K562 (cell line): ENCODE results near the gene LAMB3. TPM values are rescaled to one million over a fixed set of nuclear protein-coding genes. Genes with fewer than 3 reads are reported as not detected.

ENCODE experiments used
- ARHGAP35 ChIP-seq: fragments of 450-650 bp; IDR thresholded peaks from 2 replicates; pipeline ENCODE4 v1.6.1; 2018; ENCODE audit not compliant: partially characterized antibody
- ASH1L ChIP-seq: fragments of 450-650 bp; IDR thresholded peaks from 2 replicates; pipeline ENCODE4 v1.6.1; 2018; ENCODE audit warnings: borderline replicate concordance, mild to moderate bottlenecking, low read depth; ENCODE audit not compliant: partially characterized antibody
- ATF1 ChIP-seq, 2 experiments: fragments of 450-650 bp in 1 of 2; IDR thresholded peaks; 2 replicates each; pipeline ENCODE4 v1.6.1; 2016; ENCODE audit warnings: missing compliant biosample characterization in 1 of 2, missing genetic modification characterization in 1 of 2
- PBX2 ChIP-seq, 2 experiments: IDR thresholded peaks in 1 of 2; conservative IDR thresholded peaks in 1 of 2; 2 replicates each; pipeline ENCODE4 v1.6.1; 2016; ENCODE audit warnings: low read depth in 2 of 2, mild to moderate bottlenecking in 1 of 2, missing compliant biosample characterization in 1 of 2, missing genetic modification characterization in 1 of 2, moderate library complexity in 1 of 2
- PHF8 ChIP-seq: fragments of 200-600 bp; sonication (generic); IDR thresholded peaks from 2 replicates; pipeline ENCODE4 v1.6.1; 2012; ENCODE audit warnings: mixed run types, mild to moderate bottlenecking, inconsistent platforms, low read length, moderate library complexity, borderline replicate concordance
- RBFOX2 ChIP-seq: fragments of 200-400 bp; formaldehyde crosslinking; IDR thresholded peaks from 2 replicates; pipeline ENCODE4 v1.6.1; 2017; ENCODE audit warnings: low read depth, mild to moderate bottlenecking, low read length, moderate library complexity
- TAF15 ChIP-seq: fragments of 200-400 bp; formaldehyde crosslinking; IDR thresholded peaks from 2 replicates; pipeline ENCODE4 v1.6.1; 2017; ENCODE audit warnings: mild to moderate bottlenecking, low read depth, low read length, moderate library complexity
- ZNF175 ChIP-seq: fragments of 200-800 bp; sonication (Bioruptor generic); IDR thresholded peaks from 2 replicates; pipeline ENCODE4 v1.6.1; 2016; ENCODE audit warnings: low read depth, mild to moderate bottlenecking, missing genetic modification characterization, missing compliant biosample characterization
- ZNF282 ChIP-seq: sonication (generic); formaldehyde crosslinking; IDR thresholded peaks from 2 replicates; pipeline ENCODE4 v1.8.1; 2023; ENCODE audit warnings: missing genetic modification reagents
- ZNF311 ChIP-seq: fragments of 250-450 bp; sonication (Bioruptor Pico); IDR thresholded peaks from 2 replicates; pipeline ENCODE4 v1.4.0; 2020; ENCODE audit warnings: mild to moderate bottlenecking, moderate library complexity
- ZNF589 ChIP-seq: fragments of 200-800 bp; sonication (Bioruptor generic); IDR thresholded peaks from 2 replicates; pipeline ENCODE4 v1.6.1; 2016; ENCODE audit warnings: low read depth, missing genetic modification characterization, missing compliant biosample characterization
- polyA plus RNA-seq, 8 experiments: library from polyadenylated mRNA; depleted of rRNA in 4 of 8; stranded (reverse) in 5 of 8; unstranded in 3 of 8; fragments of >200 nt; fragmentation: Nextera tagmentation in 2 of 8; fragmentation: Illumina TruSeq in 1 of 8; extraction: Ambion mirVana in 2 of 8; extraction: Trizol in 1 of 8; gene quantifications; 2 replicates each; pipeline versions ENCODE4 v1.2.1 to v1.2.3, GENCODE V29; 2011 to 2014; ENCODE audit warnings: inconsistent platforms in 1 of 8, missing spikeins in 1 of 8
- total RNA-seq, 7 experiments: library from RNA; depleted of rRNA in 6 of 7; stranded (reverse); fragments of >200 nt in 6 of 7; fragmentation: Illumina TruSeq in 2 of 7; extraction: Trizol in 2 of 7; gene quantifications; 2 replicates each; pipeline versions ENCODE4 v1.2.1 to v1.2.3, GENCODE V29; 2011 to 2021; ENCODE audit warnings: low replicate concordance in 1 of 7
- TF ChIP-seq, protein P1 (sequence below): sonication (generic); formaldehyde crosslinking; IDR thresholded peaks from 2 replicates; pipeline ENCODE4 v1.8.0; 2023; ENCODE audit warnings: missing genetic modification reagents, mild to moderate bottlenecking, borderline replicate concordance
- TF ChIP-seq, protein P2 (sequence below): fragments of 250-450 bp; sonication (Bioruptor Pico); IDR thresholded peaks from 2 replicates; pipeline ENCODE4 v1.8.0; 2021; ENCODE audit warnings: moderate library complexity, mild to moderate bottlenecking, inconsistent platforms
- TF ChIP-seq, protein P3 (sequence below): fragments of 250-450 bp; sonication (Bioruptor Pico); IDR thresholded peaks from 2 replicates; pipeline ENCODE4 v1.4.0; 2020; ENCODE audit warnings: borderline replicate concordance

The LAMB3 gene
- total and polyA plus RNA-seq, 9 of the 15 experiments (the other 6 are each of a cell fraction or from before 2014, with no cell fraction given): 0.08 to 1.3 (median 0.91) TPM

- TF ChIP-seq, protein P1, sequence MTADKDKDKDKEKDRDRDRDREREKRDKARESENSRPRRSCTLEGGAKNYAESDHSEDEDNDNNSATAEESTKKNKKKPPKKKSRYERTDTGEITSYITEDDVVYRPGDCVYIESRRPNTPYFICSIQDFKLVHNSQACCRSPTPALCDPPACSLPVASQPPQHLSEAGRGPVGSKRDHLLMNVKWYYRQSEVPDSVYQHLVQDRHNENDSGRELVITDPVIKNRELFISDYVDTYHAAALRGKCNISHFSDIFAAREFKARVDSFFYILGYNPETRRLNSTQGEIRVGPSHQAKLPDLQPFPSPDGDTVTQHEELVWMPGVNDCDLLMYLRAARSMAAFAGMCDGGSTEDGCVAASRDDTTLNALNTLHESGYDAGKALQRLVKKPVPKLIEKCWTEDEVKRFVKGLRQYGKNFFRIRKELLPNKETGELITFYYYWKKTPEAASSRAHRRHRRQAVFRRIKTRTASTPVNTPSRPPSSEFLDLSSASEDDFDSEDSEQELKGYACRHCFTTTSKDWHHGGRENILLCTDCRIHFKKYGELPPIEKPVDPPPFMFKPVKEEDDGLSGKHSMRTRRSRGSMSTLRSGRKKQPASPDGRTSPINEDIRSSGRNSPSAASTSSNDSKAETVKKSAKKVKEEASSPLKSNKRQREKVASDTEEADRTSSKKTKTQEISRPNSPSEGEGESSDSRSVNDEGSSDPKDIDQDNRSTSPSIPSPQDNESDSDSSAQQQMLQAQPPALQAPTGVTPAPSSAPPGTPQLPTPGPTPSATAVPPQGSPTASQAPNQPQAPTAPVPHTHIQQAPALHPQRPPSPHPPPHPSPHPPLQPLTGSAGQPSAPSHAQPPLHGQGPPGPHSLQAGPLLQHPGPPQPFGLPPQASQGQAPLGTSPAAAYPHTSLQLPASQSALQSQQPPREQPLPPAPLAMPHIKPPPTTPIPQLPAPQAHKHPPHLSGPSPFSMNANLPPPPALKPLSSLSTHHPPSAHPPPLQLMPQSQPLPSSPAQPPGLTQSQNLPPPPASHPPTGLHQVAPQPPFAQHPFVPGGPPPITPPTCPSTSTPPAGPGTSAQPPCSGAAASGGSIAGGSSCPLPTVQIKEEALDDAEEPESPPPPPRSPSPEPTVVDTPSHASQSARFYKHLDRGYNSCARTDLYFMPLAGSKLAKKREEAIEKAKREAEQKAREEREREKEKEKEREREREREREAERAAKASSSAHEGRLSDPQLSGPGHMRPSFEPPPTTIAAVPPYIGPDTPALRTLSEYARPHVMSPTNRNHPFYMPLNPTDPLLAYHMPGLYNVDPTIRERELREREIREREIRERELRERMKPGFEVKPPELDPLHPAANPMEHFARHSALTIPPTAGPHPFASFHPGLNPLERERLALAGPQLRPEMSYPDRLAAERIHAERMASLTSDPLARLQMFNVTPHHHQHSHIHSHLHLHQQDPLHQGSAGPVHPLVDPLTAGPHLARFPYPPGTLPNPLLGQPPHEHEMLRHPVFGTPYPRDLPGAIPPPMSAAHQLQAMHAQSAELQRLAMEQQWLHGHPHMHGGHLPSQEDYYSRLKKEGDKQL (CRISPR knock-in tag): no peak
- TF ChIP-seq ARHGAP35 (no peak), ASH1L (no peak), ZNF589 (no peak), TAF15 (no peak), RBFOX2 (no peak), ATF1 (CRISPR knock-in tag; IDR thresholded peaks at IDR 0.05) (no peak), ATF1 (tag; IDR thresholded peaks at IDR 0.05) (0 out of 2 replicates have a peak, but pooled peaks have one; percentile 28), ZNF175 (CRISPR knock-in tag) (no peak), PBX2 (CRISPR knock-in tag; IDR thresholded peaks at IDR 0.05; ENCODE audit: low read depth) (no peak), PBX2 (tag; conservative IDR thresholded peaks at IDR 0.05; ENCODE audit: low read depth) (peak; percentile 82), ZNF282 (CRISPR knock-in tag) (no peak), PHF8 (no peak), ZNF311 (CRISPR knock-in tag) (no peak)
- TF ChIP-seq, protein P2, sequence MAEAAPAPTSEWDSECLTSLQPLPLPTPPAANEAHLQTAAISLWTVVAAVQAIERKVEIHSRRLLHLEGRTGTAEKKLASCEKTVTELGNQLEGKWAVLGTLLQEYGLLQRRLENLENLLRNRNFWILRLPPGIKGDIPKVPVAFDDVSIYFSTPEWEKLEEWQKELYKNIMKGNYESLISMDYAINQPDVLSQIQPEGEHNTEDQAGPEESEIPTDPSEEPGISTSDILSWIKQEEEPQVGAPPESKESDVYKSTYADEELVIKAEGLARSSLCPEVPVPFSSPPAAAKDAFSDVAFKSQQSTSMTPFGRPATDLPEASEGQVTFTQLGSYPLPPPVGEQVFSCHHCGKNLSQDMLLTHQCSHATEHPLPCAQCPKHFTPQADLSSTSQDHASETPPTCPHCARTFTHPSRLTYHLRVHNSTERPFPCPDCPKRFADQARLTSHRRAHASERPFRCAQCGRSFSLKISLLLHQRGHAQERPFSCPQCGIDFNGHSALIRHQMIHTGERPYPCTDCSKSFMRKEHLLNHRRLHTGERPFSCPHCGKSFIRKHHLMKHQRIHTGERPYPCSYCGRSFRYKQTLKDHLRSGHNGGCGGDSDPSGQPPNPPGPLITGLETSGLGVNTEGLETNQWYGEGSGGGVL: no peak
- TF ChIP-seq, protein P3, sequence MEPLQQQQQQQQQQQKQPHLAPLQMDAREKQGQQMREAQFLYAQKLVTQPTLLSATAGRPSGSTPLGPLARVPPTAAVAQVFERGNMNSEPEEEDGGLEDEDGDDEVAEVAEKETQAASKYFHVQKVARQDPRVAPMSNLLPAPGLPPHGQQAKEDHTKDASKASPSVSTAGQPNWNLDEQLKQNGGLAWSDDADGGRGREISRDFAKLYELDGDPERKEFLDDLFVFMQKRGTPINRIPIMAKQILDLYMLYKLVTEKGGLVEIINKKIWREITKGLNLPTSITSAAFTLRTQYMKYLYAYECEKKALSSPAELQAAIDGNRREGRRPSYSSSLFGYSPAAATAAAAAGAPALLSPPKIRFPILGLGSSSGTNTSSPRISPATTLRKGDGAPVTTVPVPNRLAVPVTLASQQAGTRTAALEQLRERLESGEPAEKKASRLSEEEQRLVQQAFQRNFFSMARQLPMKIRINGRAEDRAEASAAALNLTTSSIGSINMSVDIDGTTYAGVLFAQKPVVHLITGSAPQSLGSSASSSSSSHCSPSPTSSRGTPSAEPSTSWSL (CRISPR knock-in tag): no peak
Measured at GRCh38 chr1:209692745-209693504, 40.7 kb upstream of the LAMB3 start (continued).
